Measurements from ENCODE around the gene RGS1.

RGS1 gene

DNA sequence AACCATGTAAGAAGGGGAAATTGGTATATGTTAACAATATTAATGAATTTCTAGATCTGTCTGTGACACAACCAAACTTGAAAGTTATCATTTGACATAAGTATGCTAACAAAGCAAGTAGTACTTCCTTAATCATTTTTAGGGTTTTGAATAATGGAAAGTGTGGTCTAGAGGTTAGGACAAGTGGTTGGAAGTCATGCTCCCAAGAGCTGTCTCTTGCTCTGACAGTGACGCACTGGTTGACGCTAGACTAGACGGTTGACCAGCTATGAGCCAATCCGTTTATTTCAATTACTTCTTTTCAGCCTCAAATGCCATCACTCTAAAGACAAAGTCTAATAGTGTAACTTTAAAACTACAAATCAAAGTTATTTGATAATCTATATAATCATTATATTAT, 20.7 kb upstream of the RGS1 start:
- DNase-seq, result no peak

GRCh38 chr1:192555399-192555798, 20.2 kb upstream of the RGS1 start:
- DNase-seq, result no peak

GRCh38 chr1:192557841-192558595, 17.6 kb upstream of the RGS1 start:
- no peak for DNase-seq

GRCh38 chr1:192559115-192560006, 16.2 kb upstream of the RGS1 start:
- DNase-seq, result no peak

DNA sequence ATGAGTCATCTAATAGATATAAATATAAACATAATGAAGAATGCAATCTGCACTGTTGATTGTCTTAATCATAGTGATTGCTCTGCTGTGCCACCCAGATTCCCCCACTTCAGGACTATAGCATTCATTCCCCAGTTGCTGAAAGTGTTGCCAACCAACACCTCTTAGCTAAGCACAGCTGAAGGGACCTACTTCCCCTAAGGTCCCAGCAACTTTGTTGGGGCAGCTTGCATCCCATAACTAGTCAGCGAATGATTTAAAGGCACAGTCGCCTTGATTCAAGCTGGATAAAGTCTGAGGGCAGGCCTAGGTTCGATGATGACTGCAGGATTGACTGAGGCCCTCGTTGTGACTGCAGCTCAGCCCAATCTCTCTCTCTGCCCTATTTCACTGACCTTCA, 14.3 kb upstream of the RGS1 start:
- no peak for DNase-seq

GRCh38 chr1:192563129-192563528, 12.4 kb upstream of the RGS1 start:
- no peak for DNase-seq

GRCh38 chr1:192564099-192564498, 11.5 kb upstream of the RGS1 start:
- no peak for DNase-seq

DNA sequence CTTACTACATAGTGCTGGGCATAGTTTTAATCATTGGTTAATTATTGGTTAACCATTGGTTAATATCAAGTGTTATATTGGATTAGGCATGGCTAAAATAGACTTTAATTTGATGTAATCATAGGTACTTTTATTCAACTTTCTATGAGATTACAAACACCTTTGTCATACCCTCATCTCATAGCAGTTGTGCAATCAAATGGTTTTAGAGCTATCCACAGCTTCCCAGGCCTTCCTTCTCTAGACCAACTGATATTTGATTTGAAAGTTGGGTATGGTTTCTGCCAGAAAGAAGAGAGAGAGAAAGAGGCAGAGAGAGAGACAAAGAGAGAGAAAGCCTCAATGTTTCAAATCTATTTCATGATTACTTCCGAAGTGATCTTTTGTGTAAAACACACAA, 9.6 kb upstream of the RGS1 start:
- no peak for DNase-seq

- no peak for DNase-seq
Observed at GRCh38 chr1:192566657-192567056, 8.9 kb upstream of the RGS1 start.

GRCh38 chr1:192568063-192568462, 7.5 kb upstream of the RGS1 start:
- no peak for DNase-seq

GRCh38 chr1:192571668-192572067, 3.9 kb upstream of the RGS1 start:
- no peak for DNase-seq

GRCh38 chr1:192573499-192573898, 2.1 kb upstream of the RGS1 start:
- no peak for DNase-seq

- no peak for DNase-seq
Observed at GRCh38 chr1:192574073-192574472, 1.5 kb upstream of the RGS1 start.

DNA sequence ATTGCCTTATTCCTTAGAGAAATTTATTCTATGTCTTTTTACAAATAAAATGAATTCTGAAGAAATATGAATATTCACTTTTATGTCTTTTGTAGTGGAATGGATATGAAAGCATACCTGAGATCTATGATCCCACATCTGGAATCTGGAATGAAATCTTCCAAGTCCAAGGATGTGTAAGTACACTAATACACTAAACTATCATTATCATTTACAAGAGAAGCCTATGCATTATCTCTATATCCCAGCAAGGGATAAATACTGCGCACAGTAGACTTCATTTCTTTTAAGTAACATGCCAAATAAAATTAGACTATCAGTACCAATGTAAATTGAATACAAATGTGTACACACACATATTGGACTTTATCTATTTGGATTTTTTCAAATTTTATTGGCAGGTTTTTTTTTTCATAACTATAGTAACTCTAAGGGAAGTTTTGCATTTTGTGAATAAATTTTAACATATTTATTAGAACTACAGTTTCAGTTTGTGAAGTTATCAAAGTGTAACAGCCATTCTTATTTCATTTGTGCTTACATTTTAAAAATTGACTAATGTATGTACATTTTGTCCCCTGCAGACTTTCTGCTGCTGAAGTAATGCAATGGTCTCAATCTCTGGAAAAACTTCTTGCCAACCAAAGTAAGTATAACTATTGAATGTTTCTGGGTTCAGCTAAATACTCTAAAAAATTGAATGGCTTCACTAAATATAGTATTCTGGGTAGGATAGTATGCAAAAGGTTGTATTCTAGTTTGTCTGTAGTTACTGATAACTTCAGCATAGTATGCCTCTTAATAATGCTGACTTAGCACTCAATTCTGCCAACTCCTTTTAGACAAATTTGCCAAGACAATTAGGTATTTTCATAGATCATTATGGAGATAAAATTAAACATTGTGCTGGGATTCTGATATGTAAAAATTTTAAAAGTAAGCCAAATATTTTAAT, 894 bp downstream of the RGS1 start:
- DNase-seq, result no peak

DNA sequence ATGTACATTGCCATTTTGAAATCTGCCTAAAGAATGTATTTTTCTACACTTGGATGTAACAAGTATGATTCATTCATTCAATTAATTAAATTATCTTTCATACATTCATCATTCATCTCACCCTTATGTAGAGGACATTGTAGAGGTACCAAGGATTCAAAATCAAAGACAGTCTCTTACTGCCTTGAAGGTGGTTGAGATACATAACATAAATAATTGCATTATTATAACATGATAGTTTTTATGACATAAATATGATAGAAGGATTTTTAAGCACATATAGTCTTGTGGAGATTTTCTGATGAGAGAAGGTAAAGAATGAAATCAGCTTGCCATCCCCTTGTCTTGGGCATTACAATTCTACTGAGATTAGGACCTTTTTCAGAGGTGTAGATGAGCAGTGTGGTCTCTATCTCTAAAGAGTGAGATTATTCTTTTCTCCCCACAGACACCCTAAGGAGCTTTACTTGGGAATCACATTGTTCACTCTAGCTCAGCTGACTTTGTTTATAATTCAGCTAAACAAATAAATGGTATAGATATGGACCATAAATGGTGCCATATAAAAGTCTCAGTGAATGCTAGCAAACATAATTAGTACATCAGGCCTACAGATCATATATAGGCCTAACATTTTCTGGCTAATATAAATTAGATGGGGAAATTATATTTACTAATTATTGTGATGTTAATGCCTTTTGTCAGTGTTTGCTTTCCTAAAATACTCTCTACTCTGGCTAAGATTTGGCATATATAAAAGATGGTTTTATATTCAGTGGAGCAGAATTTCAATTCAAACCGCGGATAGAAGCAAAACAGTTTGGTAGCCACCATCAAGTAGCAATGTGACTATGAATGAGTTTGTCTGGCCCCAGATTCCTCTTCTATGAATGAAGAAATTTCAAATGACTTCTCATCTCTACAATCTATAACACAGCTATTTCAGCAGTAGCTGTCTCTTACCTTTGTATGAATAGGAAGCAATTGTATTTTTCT, 1.9 kb downstream of the RGS1 start:
- DNase-seq, result no peak

DNA sequence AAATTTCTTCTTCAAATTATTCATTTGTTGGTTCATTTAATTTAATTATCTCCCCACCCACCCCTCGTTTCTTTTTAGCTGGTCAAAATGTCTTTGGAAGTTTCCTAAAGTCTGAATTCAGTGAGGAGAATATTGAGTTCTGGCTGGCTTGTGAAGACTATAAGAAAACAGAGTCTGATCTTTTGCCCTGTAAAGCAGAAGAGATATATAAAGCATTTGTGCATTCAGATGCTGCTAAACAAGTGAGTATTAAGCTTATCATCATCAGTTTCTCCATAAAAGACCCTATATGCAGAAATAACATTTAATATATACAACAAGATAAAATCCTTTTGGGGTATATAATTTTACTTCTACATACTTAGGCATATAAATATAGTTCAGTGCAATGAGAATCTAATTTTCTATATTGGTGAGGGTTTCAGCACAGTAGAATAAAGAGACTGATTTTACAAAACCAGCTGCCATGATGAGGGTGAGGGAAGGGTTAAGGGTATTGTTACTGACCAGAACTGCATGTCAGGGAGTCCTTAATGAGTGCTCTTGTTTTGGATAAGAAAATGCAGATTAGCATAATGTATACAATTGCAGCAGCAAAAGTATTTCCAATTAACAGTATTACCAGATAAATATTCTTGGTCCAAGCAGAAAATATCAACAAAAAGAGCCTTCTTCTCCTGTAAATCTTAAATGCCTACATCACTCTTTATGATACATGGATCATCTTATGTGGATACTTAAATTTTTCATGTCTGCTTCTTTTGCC, 2.8 kb downstream of the RGS1 start:
- DNase-seq, result no peak

DNA sequence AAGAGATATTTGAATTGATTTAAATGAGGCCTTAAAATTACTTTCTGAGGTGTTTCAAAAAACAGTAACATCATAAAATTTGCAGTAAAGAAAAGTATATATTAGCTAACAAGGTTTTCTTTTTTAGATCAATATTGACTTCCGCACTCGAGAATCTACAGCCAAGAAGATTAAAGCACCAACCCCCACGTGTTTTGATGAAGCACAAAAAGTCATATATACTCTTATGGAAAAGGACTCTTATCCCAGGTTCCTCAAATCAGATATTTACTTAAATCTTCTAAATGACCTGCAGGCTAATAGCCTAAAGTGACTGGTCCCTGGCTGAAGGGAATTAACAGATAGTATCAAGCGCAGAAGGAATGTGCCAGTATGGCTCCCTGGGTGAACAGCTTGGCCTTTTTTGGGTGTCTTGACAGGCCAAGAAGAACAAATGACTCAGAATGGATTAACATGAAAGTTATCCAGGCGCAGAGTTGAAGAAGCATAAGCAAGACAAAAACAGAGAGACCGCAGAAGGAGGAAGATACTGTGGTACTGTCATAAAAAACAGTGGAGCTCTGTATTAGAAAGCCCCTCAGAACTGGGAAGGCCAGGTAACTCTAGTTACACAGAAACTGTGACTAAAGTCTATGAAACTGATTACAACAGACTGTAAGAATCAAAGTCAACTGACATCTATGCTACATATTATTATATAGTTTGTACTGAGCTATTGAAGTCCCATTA, 3.6 kb downstream of the RGS1 start:
- DNase-seq, result no peak

DNA sequence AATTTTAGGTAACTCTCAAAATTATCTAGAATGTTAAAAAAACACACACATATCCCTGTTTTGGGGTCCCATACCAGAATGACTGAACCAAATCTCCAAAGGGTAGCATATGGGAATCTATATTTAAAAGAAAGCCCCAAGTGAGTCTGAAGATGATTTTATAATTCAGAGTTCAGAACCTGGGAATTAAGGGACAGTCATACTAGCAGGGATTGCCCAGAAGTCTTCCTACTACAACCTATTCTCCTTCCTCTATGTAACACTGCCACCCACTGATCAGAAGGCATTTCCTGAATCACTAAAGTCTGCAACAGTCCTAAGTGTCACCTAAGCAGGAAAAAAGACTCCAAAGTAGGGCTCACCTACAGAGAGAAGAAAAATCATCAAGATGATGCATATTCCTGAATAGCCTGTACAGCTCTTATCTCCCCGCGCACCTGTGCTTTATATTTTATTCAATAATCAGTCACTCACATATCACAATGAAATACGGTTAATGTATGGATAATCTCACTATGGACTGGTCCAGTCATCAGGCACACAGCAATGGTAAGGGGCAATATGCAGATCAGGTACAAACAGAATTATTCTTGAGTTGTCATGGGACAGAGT, 4.9 kb downstream of the RGS1 start:
- DNase-seq, result no peak

DNA sequence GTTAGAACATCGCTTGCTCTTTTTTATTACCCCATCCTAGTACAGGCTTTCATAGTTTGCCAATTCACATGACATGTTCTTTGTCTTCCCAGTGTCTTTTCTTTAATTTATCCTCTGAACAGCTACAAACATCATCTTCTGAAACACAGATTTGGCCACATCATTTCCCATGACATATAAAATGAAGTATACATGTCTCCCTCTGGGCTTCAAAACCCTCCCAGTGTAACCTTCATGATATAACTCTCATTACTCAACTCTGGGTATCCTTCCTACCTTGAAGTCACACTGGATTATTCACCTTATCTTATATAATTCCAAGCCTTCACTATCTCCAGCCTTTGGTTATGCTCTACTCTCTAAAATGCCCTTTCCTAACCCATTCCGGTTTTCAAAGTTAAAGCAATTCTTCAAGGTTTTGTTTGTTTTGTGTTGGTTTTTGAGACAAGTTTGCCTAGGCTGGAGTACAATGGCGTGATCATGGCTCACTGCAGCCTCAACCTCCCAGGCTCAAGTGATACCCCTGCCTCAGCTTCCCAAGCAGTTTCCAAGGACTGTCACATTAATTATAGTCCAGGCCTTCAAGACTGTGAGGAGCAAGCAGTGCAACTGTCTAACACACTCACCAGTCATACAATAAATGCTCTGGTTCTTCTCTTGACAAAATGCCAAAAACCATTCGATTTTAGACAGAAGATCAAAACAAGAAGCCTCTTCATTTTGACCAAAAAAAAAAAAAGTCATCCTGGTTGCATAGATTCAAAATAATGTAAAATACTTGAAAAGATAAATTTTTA, 5.8 kb downstream of the RGS1 start:
- DNase-seq, result no peak

Measured in activated T-cell treated with anti-CD3 and anti-CD28 coated beads, Interleukin-2, amount 50 U/mL, for 48 hours (primary cell).